Urinary bladder (tissue), 4 donors: ENCODE results near the gene APOBEC2. TPM values are rescaled to one million over a fixed set of nuclear protein-coding genes. Genes with fewer than 3 reads are reported as not detected.

Experiments used
- DNase-seq: peaks from one replicate; pipeline ENCODE4 v3.0.0-alpha.2; 2015; ENCODE audit errors: extremely low spot score
- H3K27ac ChIP-seq: one replicate; pipeline ENCODE4 v1.5.1; 2013; ENCODE audit warnings: low read depth, mild to moderate bottlenecking, moderate library complexity
- H3K36me3 ChIP-seq: one replicate; pipeline ENCODE4 v1.6.1; 2013; ENCODE audit warnings: mild to moderate bottlenecking, moderate library complexity; ENCODE audit not compliant: insufficient read depth
- H3K4me1 ChIP-seq: one replicate; pipeline ENCODE4 v1.6.1; 2013; ENCODE audit warnings: mild to moderate bottlenecking, moderate library complexity; ENCODE audit not compliant: insufficient read depth
- H3K4me3 ChIP-seq: one replicate; pipeline ENCODE4 v1.5.1; 2013; ENCODE audit warnings: low read depth, low read length
- WGBS: extraction: QIAGEN DNeasy Blood & Tissue Kit; methylation state at CpG from one replicate; pipeline ENCODE4 v1.1.7; 2013; 5-methylcytosine and 5-hydroxymethylcytosine counted together
- polyA plus RNA-seq: library from polyadenylated mRNA; stranded (reverse); fragments of 200-250 nt; gene quantifications from one replicate; pipeline ENCODE4 v1.2.3, GENCODE V29; 2013
- total RNA-seq: library from RNA; depleted of rRNA; stranded (reverse); fragments of >200 nt; gene quantifications from one replicate; pipeline ENCODE4 v1.2.3, GENCODE V29; 2014
- donor health status: healthy with polysubstance abuse.
- donor health status: healthy.

Gene APOBEC2
- total and polyA plus RNA-seq, 2 donors, result 0.41 to 11.4 TPM

GRCh38 chr6:41093729-41094128, 40.7 kb downstream of the APOBEC2 start:
- Histone ChIP-seq H3K36me3 (peaks cover 14% of the 10 kb centered on the region), H3K27ac (no peak overlapping the region), H3K4me3 (no peak overlapping the region), H3K4me1 (no peaks in the 10 kb centered on the region)
- 95% methylated on average over 6 of the region's 6 CpGs for WGBS
- DNase-seq, result no peak

- H3K27ac ChIP-seq, result no peak overlapping the region
- DNase-seq, result no peak
- no peak overlapping the region for H3K4me3 ChIP-seq
- H3K36me3 ChIP-seq, result peaks cover 10% of the 10 kb centered on the region
- H3K4me1 ChIP-seq, result no peaks in the 10 kb centered on the region
- WGBS, result 68% methylated on average over 5 of the region's 5 CpGs
These were observed 44.6 kb downstream of the APOBEC2 start for GRCh38 chr6:41097467-41098090.

DNA sequence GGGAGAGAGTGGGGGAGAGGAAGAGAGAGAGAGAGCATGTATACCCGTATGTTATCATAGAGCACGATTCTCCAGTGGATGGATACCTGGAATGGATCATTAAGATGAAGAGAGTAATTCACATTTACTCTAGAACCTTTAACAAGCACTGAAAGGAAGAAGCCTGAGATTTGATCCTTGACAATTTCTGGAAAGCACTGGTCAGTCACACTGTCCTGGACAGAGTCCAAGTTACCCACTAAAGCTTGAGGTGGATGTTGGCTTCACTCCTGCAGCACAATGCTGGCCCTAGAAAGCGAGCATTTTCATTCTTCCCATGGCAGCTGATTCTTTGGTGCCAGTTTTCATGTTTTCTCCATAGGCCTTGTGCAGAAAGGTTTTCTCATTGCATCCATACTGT, 45.4 kb downstream of the APOBEC2 start:
- Histone ChIP-seq H3K4me1 (no peaks in the 10 kb centered on the region), H3K27ac (no peak overlapping the region), H3K4me3 (no peak overlapping the region), H3K36me3 (peaks cover 8% of the 10 kb centered on the region)
- DNase-seq, result no peak
- 62% methylated on average over 3 of the region's 3 CpGs for WGBS

DNA sequence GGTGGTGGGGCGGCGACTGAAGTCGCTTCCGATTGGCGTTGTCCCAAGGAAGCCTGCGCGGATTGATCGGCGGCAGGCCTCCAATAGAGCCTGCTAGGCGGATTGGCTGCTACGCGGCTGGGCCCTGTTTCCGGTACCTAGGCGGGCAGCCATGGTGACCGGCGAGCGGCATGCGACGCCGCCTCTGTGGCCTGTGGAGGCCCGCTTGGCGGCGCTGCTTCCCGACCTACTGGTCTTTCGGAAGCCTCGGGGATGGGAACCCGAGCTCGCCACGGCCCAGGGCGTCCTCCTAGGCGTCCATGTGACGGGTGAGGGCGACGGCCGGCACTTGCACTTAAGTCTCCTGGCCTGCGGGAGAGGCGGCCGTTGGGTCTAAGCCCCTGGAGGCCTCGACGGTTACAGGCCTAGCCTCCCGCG, 47.9 kb downstream of the APOBEC2 start:
- Histone ChIP-seq H3K4me3 (no peak overlapping the region), H3K4me1 (no peaks in the 10 kb centered on the region), H3K36me3 (peaks cover 2% of the 10 kb centered on the region), H3K27ac (no peak overlapping the region)
- 74% methylated on average over 42 of the region's 42 CpGs for WGBS
- no peak for DNase-seq

DNA sequence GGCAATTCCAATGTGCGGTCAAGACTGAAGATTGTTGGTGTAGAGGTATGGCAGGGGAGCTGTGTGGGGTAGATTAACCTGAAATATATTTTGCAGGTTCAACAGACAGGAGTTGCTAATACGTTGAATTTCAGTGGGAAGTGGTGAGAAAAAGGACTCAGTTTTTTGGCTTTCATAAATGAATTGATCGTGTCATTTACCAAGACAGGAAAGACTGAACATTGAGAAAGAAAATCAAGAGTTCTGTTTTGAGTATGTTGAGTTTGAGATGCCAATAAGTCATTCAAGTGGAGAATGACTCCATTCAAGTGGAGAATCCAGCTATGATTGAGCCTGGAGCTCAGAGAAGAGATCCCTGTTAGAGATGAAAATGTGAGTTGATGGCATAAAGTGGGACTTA, 50.8 kb downstream of the APOBEC2 start:
- Histone ChIP-seq H3K27ac (no peak overlapping the region), H3K4me1 (no peaks in the 10 kb centered on the region), H3K36me3 (no peaks in the 10 kb centered on the region), H3K4me3 (no peak overlapping the region)
- WGBS, result 93% methylated on average over 3 of the region's 3 CpGs
- no peak for DNase-seq

DNA sequence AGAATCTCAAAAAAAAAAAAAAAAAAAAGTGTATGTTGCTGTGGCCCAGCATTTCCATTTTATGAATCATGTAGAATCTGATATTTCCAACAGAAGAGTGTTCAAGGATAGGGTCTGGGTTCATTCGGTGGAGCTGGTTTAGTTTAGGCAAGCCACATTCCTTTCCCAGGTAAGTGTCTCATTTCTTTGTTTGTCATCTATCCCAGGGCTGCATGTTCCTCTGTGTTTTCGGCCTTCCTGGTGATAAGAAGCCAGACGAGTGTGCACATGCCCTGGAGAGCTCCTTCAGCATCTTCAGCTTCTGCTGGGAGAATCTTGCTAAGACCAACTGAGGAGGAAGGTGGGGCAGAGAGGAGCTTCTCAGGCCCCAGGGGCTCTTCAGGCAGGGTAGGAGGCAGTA, 58.0 kb downstream of the APOBEC2 start:
- H3K27ac ChIP-seq, result no peak overlapping the region
- H3K36me3 ChIP-seq, result no peaks in the 10 kb centered on the region
- 76% methylated on average over 3 of the region's 3 CpGs for WGBS
- no peaks in the 10 kb centered on the region for H3K4me1 ChIP-seq
- H3K4me3 ChIP-seq, result no peak overlapping the region
- no peak for DNase-seq

Other genes with a start within 250 kb of the APOBEC2 start
- gene UNC5CL, start 14.0 kb upstream of the APOBEC2 start, total RNA-seq, result 0.37 TPM
- 0.87 TPM for gene UNC5CL, start 14.0 kb upstream of the APOBEC2 start, polyA plus RNA-seq
- not detected for gene TSPO2, start 10.7 kb upstream of the APOBEC2 start, total RNA-seq
- gene TSPO2, start 10.7 kb upstream of the APOBEC2 start, polyA plus RNA-seq, result not detected
- gene OARD1, start 19.2 kb downstream of the APOBEC2 start, total RNA-seq, result 16.9 TPM
- 26.3 TPM for gene OARD1, start 19.2 kb downstream of the APOBEC2 start, polyA plus RNA-seq
- gene NFYA, start 19.8 kb downstream of the APOBEC2 start, total RNA-seq, result 30.5 TPM
- 12.3 TPM for gene NFYA, start 19.8 kb downstream of the APOBEC2 start, polyA plus RNA-seq
- 0.21 TPM for gene TREML1, start 101.1 kb downstream of the APOBEC2 start, total RNA-seq
- gene TREML1, start 101.1 kb downstream of the APOBEC2 start, polyA plus RNA-seq, result not detected
- gene TREM2, start 109.9 kb downstream of the APOBEC2 start, total RNA-seq, result 0.95 TPM
- 1.5 TPM for gene TREM2, start 109.9 kb downstream of the APOBEC2 start, polyA plus RNA-seq
- gene TREML2, start 147.9 kb downstream of the APOBEC2 start, total RNA-seq, result 0.11 TPM
- 0.10 TPM for gene TREML2, start 147.9 kb downstream of the APOBEC2 start, polyA plus RNA-seq
- gene TREML4, start 175.1 kb downstream of the APOBEC2 start, total RNA-seq, result not detected
- 0.03 TPM for gene TREML4, start 175.1 kb downstream of the APOBEC2 start, polyA plus RNA-seq
- 0.26 TPM for gene TREM1, start 233.5 kb downstream of the APOBEC2 start, total RNA-seq
- gene TREM1, start 233.5 kb downstream of the APOBEC2 start, polyA plus RNA-seq, result 0.66 TPM